K562 (cell line): Measurements from ENCODE around the gene DDT. TPM values are rescaled to one million over a fixed set of nuclear protein-coding genes. Genes with fewer than 3 reads are reported as not detected.
A peak's percentile ranks its signal among the peaks of the same experiment; 100 is the strongest.
"Not testable (repeated sequence)": the region's sequence is repeated elsewhere in the genome, so short reads cannot be mapped to it uniquely, and the experiment has no call there.

Experiments used
- ATAC-seq: fragments of 200-7000 bp; cut with Tn5 transposase; 3 replicates; pipeline ENCODE4 v1.9.1; 2020; ENCODE audit warnings: moderate library complexity
- BruUV-seq: library from RNA; stranded (reverse); fragments of 400-500 nt; replicated peaks from 2 replicates; lab custom pipeline; 2021; lab: Mats Ljungman, UMichigan
- CTCF ChIA-PET: fragments of 300-600 bp; formaldehyde crosslinking; extraction: SDS; loops from one replicate; lab custom pipeline; 2021; ENCODE audit warnings: low intra/inter-chr PET ratio; lab: Yijun Ruan, JAX
- POLR2A ChIA-PET: fragments of 300-600, 350-650 bp; sonication (Branson Sonifier 250); formaldehyde crosslinking; extraction: SDS; loops from one replicate; lab custom pipeline; 2021; ENCODE audit warnings: antibody characterized with exemption, inconsistent platforms; lab: Yijun Ruan, JAX
- DNase-seq, 4 experiments: peaks; one replicate each; pipeline versions ENCODE4 v3.0.0 to v3.0.0-alpha.2; 2011 to 2018; ENCODE audit warnings: low spot score in 3 of 4, mixed read lengths in 3 of 4; ENCODE audit errors: extremely low read depth in 1 of 4
- FAIRE-seq: peaks from 2 replicates; lab custom pipeline; 2011; peaks lifted over from hg19 to GRCh38; lab: Jason Lieb, UNC
- H2AFZ ChIP-seq: 2 replicates; pipeline ENCODE4 v1.6.0; 2011; ENCODE audit warnings: low read depth, low read length, control low read depth, inconsistent platforms
- H3K27ac ChIP-seq: fragments of 200-600 bp; 3 replicates; pipeline ENCODE4 v1.8.0; 2011; ENCODE audit warnings: low read depth, mild to moderate bottlenecking, control low read depth, inconsistent platforms, low read length, moderate library complexity, mixed read lengths; ENCODE audit errors: extremely low read depth
- H3K27me3 ChIP-seq, 2 experiments: fragments of 300-600 bp in 1 of 2; 2 replicates in 1 of 2; 3 replicates in 1 of 2; pipeline versions ENCODE4 v1.6.0 to v1.8.0; 2011; ENCODE audit warnings: inconsistent platforms in 2 of 2, low read length in 2 of 2, mild to moderate bottlenecking in 1 of 2, mixed read lengths in 1 of 2, moderate library complexity in 1 of 2; ENCODE audit not compliant: control insufficient read depth in 2 of 2, insufficient read depth in 2 of 2
- H3K36me3 ChIP-seq: fragments of 300-600 bp; 3 replicates; pipeline ENCODE4 v1.8.0; 2011; ENCODE audit warnings: mild to moderate bottlenecking, low read length, inconsistent platforms; ENCODE audit not compliant: control insufficient read depth, insufficient read depth
- H3K4me1 ChIP-seq, 2 experiments: fragments of 200-600 bp in 1 of 2; replicated peaks in 1 of 2; 2 replicates in 1 of 2; 3 replicates in 1 of 2; pipeline versions ENCODE4 v1.5.1 to v1.8.0; 2011; ENCODE audit warnings: inconsistent platforms in 2 of 2, low read length in 2 of 2, mild to moderate bottlenecking in 1 of 2, mixed read lengths in 1 of 2, moderate library complexity in 1 of 2; ENCODE audit not compliant: control insufficient read depth in 2 of 2, insufficient read depth in 2 of 2
- H3K4me2 ChIP-seq: 2 replicates; pipeline ENCODE4 v1.6.1; 2011; ENCODE audit warnings: low read length, control low read depth, inconsistent platforms, mixed read lengths; ENCODE audit not compliant: insufficient read depth
- H3K4me3 ChIP-seq: fragments of 200-600 bp; sonication (generic), shearing (Covaris generic); 2 replicates; pipeline ENCODE4 v1.5.1; 2016; ENCODE audit warnings: control low read depth, inconsistent platforms
- H3K79me2 ChIP-seq: fragments of 200-600 bp; 3 replicates; pipeline ENCODE4 v1.8.0; 2011; ENCODE audit warnings: low read length, inconsistent platforms; ENCODE audit not compliant: control insufficient read depth, insufficient read depth
- H3K9ac ChIP-seq, 2 experiments: 2 replicates each; pipeline versions ENCODE4 v1.6.0 to v1.6.1; 2011; ENCODE audit warnings: low read depth in 2 of 2, low read length in 2 of 2, control low read depth in 1 of 2, inconsistent platforms in 1 of 2, mild to moderate bottlenecking in 1 of 2, mixed read lengths in 1 of 2; ENCODE audit not compliant: insufficient read depth in 1 of 2
- H3K9me1 ChIP-seq: one replicate; pipeline ENCODE4 v1.6.0; 2011; ENCODE audit warnings: inconsistent platforms, mild to moderate bottlenecking, low read length, moderate library complexity; ENCODE audit not compliant: control insufficient read depth, insufficient read depth
- H3K9me3 ChIP-seq: replicated peaks from 2 replicates; pipeline ENCODE4 v1.5.1; 2011; ENCODE audit warnings: low read depth, low read length, inconsistent platforms; ENCODE audit not compliant: control insufficient read depth, insufficient read depth
- H4K20me1 ChIP-seq: replicated peaks from 2 replicates; pipeline ENCODE4 v1.6.1; 2011; ENCODE audit warnings: low read length, inconsistent platforms, mixed read lengths; ENCODE audit not compliant: control insufficient read depth, insufficient read depth
- WGBS: fragments of 100-300 bp; shearing (Covaris generic); methylation state at CpG from one replicate; pipeline ENCODE4 v1.1.6; 2016; ENCODE audit warnings: low coverage, mixed read lengths; ENCODE audit not compliant: insufficient coverage; ENCODE audit errors: missing lambda C conversion rate; 5-methylcytosine and 5-hydroxymethylcytosine counted together
- in situ Hi-C: fragments of 300-500 bp; cut with MboI; formaldehyde crosslinking; loops from 4 replicates; pipeline ENCODE4 v1.15.0; 2018; ENCODE audit warnings: inconsistent platforms, mixed read lengths
- intact Hi-C: fragments of 100-400 bp; cut with micrococcal nuclease; formaldehyde crosslinking; loops from 2 replicates; pipeline ENCODE4 v1.14.2; 2022
- polyA plus RNA-seq, 8 experiments: library from polyadenylated mRNA; depleted of rRNA in 4 of 8; stranded (reverse) in 5 of 8; unstranded in 3 of 8; fragments of >200 nt; fragmentation: Nextera tagmentation in 2 of 8; fragmentation: Illumina TruSeq in 1 of 8; extraction: Ambion mirVana in 2 of 8; extraction: Trizol in 1 of 8; gene quantifications; 2 replicates each; pipeline versions ENCODE4 v1.2.1 to v1.2.3, GENCODE V29; 2011 to 2014; ENCODE audit warnings: inconsistent platforms in 1 of 8, missing spikeins in 1 of 8
- total RNA-seq, 7 experiments: library from RNA; depleted of rRNA in 6 of 7; stranded (reverse); fragments of >200 nt in 6 of 7; fragmentation: Illumina TruSeq in 2 of 7; extraction: Trizol in 2 of 7; gene quantifications; 2 replicates each; pipeline versions ENCODE4 v1.2.1 to v1.2.3, GENCODE V29; 2011 to 2021; ENCODE audit warnings: low replicate concordance in 1 of 7

The DDT gene
- total and polyA plus RNA-seq, 9 of the 15 experiments (the other 6 are each of a cell fraction or from before 2014, with no cell fraction given): 24.0 to 209 (median 63.2) TPM

- H3K9me3 ChIP-seq, CTCF ChIA-PET, FAIRE-seq, H3K27me3 ChIP-seq, H3K9ac ChIP-seq, H3K4me2 ChIP-seq, BruUV-seq, ATAC-seq, H4K20me1 ChIP-seq, H3K9me1 ChIP-seq, H3K36me3 ChIP-seq, H3K27ac ChIP-seq, H2AFZ ChIP-seq, H3K4me1 ChIP-seq, DNase-seq, H3K79me2 ChIP-seq, POLR2A ChIA-PET, H3K4me3 ChIP-seq: not testable (repeated sequence)
- in situ Hi-C loops (loop anchor here (10.0 to 25.0 kb wide), 2 partner anchors 223 to 561 kb away; no protein-coding TSS in a partner anchor), intact Hi-C loops (loop anchor here (10.0 kb wide), 1 partner anchor 233 kb away; the partner anchor contains the start of gene SUSD2)
- WGBS: 86% methylated on average over 1 of the region's 2 CpGs
These were observed 22.9 kb downstream of the DDT start for GRCh38 chr22:23951383-23951782.

DNA sequence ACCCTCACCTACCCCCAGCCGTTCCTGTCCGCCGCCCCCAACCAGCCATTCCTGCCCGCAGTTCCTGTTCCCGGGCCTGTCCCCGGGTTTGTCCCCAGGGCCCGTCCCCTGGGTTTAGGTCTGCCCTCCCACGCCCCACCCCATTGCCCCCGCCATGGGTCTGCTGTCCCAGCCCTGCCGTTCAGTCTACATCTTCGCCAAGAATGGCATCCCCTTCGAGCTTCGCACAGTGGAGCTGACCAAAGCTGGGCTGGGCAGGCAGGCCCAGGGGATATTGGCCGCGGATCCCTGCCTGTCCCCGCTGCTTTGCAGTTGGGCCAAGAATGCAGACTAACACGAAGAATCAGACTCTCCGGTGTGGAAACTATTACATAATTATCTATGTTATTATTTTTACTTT is 24.5 kb downstream of the DDT start:
- POLR2A ChIA-PET, H3K4me1 ChIP-seq, H3K9me1 ChIP-seq, H3K79me2 ChIP-seq, H3K36me3 ChIP-seq, CTCF ChIA-PET, BruUV-seq, H2AFZ ChIP-seq, H3K27ac ChIP-seq, H3K9ac ChIP-seq, DNase-seq, H3K4me3 ChIP-seq, ATAC-seq, H3K9me3 ChIP-seq, H4K20me1 ChIP-seq, FAIRE-seq, H3K27me3 ChIP-seq, H3K4me2 ChIP-seq: not testable (repeated sequence)
- 87% methylated on average over 3 of the region's 18 CpGs for WGBS
- in situ Hi-C loops: loop anchor here (10.0 to 25.0 kb wide), 2 partner anchors 225 to 563 kb away; no protein-coding TSS in a partner anchor
- intact Hi-C loops: loop anchor here (10.0 kb wide), 1 partner anchor 235 kb away; the partner anchor contains the start of gene SUSD2

GRCh38 chr22:23947391-23947790 is 26.9 kb downstream of the DDT start:
- H3K4me2 ChIP-seq, H3K9me1 ChIP-seq, H4K20me1 ChIP-seq, H3K79me2 ChIP-seq, H3K27me3 ChIP-seq, DNase-seq, H3K9me3 ChIP-seq, in situ Hi-C loops, H3K4me1 ChIP-seq, H2AFZ ChIP-seq, H3K4me3 ChIP-seq, H3K36me3 ChIP-seq, intact Hi-C loops, POLR2A ChIA-PET, H3K27ac ChIP-seq, BruUV-seq, CTCF ChIA-PET, H3K9ac ChIP-seq: not testable (repeated sequence)
- 0% methylated on average over 1 of the region's 3 CpGs for WGBS
- FAIRE-seq (peak; percentile 29), ATAC-seq (peak; percentile 58; the same call in 2 of the 3 replicates)

- H3K27ac ChIP-seq, H3K9ac ChIP-seq, H3K27me3 ChIP-seq, POLR2A ChIA-PET, FAIRE-seq, CTCF ChIA-PET, DNase-seq, intact Hi-C loops, H3K9me1 ChIP-seq, H3K9me3 ChIP-seq, H3K4me1 ChIP-seq, H3K79me2 ChIP-seq, H3K4me2 ChIP-seq, H2AFZ ChIP-seq, ATAC-seq, H3K4me3 ChIP-seq, H3K36me3 ChIP-seq, BruUV-seq, in situ Hi-C loops, H4K20me1 ChIP-seq: not testable (repeated sequence)
- no CpG with 5 or more reads among the region's 14 CpGs for WGBS
These were observed 34.1 kb downstream of the DDT start for GRCh38 chr22:23940166-23940565.
